ENCODE measurements around the gene GRK4. TPM values are rescaled to one million over a fixed set of nuclear protein-coding genes. Genes with fewer than 3 reads are reported as not detected.

GRK4 gene
- total RNA-seq, 1 donor from 2014 or later: 5.9 TPM

DNA sequence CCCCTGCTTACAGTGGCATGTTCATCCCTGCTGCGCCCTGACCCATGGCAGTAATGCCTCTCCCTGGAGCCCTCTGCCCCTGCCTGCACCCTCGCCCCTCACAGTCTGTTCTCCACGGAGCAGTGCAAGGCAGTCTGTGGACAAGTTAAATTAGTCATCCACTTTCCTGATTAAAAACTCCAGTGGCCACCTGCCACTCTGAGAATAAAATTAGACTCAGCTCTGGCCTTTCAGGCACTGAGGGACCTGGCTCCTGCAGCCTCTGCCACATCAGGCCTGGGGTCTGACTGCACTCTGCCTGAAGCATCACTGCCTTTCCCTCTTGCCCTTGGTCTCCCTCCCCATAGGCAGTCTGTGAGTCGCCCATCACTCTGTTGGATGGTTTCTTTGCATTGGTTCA lies 53.6 kb downstream of the GRK4 start:
- no peak for TF ChIP-seq CTCF (IDR thresholded peaks at IDR 0.05; ENCODE audit: unreplicated experiment)
- H3K27me3 Mint-ChIP-seq (ENCODE audit: unreplicated experiment): peaks cover 4% of the 10 kb centered on the region
- no peak overlapping the region for H3K4me3 Mint-ChIP-seq (ENCODE audit: unreplicated experiment)
- H3K4me1 Mint-ChIP-seq (ENCODE audit: unreplicated experiment): no peaks in the 10 kb centered on the region
- H3K27ac Mint-ChIP-seq (ENCODE audit: unreplicated experiment): no peak overlapping the region
- no peaks in the 10 kb centered on the region for H3K36me3 Mint-ChIP-seq (ENCODE audit: low read depth, unreplicated experiment)
- no peak for DNase-seq (ENCODE audit: low spot score)
- H3K9me3 Mint-ChIP-seq (ENCODE audit: unreplicated experiment): no peaks in the 10 kb centered on the region

- H3K4me3 Mint-ChIP-seq (ENCODE audit: unreplicated experiment): no peak overlapping the region
- TF ChIP-seq CTCF (IDR thresholded peaks at IDR 0.05; ENCODE audit: unreplicated experiment): no peak
- no peaks in the 10 kb centered on the region for H3K9me3 Mint-ChIP-seq (ENCODE audit: unreplicated experiment)
- DNase-seq (ENCODE audit: low spot score): no peak
- peaks cover 4% of the 10 kb centered on the region for H3K27me3 Mint-ChIP-seq (ENCODE audit: unreplicated experiment)
- H3K27ac Mint-ChIP-seq (ENCODE audit: unreplicated experiment): no peak overlapping the region
- H3K4me1 Mint-ChIP-seq (ENCODE audit: unreplicated experiment): no peaks in the 10 kb centered on the region
- H3K36me3 Mint-ChIP-seq (ENCODE audit: low read depth, unreplicated experiment): no peaks in the 10 kb centered on the region
Observed at GRCh38 chr4:3017504-3017903, 54.1 kb downstream of the GRK4 start.

- no peak for DNase-seq (ENCODE audit: low spot score)
- no peaks in the 10 kb centered on the region for H3K9me3 Mint-ChIP-seq (ENCODE audit: unreplicated experiment)
- H3K4me3 Mint-ChIP-seq (ENCODE audit: unreplicated experiment): no peak overlapping the region
- H3K27me3 Mint-ChIP-seq (ENCODE audit: unreplicated experiment): peaks cover 4% of the 10 kb centered on the region
- TF ChIP-seq CTCF (IDR thresholded peaks at IDR 0.05; ENCODE audit: unreplicated experiment): no peak
- H3K36me3 Mint-ChIP-seq (ENCODE audit: low read depth, unreplicated experiment): no peaks in the 10 kb centered on the region
- H3K4me1 Mint-ChIP-seq (ENCODE audit: unreplicated experiment): no peaks in the 10 kb centered on the region
- no peak overlapping the region for H3K27ac Mint-ChIP-seq (ENCODE audit: unreplicated experiment)
Observed at GRCh38 chr4:3019145-3019846, 55.9 kb downstream of the GRK4 start.

DNA sequence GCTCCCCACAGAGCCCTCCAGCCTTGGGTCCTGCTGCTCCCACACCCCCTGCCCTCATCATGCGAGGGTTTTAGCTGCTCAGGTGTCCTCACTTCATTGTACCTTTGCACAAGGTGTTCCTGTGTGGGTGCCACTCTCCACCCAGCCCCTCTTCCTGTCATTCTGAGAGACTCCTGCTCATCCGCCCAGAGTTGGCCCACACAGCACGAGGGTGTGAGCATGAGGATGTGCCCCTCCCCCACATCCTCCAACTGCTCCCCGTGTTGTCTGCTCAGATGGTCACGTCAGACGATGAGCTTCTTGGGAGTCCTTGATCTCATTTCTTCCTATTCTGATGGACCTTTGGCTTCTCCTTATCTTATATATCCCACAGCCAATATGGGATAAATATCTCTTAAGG lies 57.8 kb downstream of the GRK4 start:
- H3K4me1 Mint-ChIP-seq (ENCODE audit: unreplicated experiment): no peaks in the 10 kb centered on the region
- H3K27me3 Mint-ChIP-seq (ENCODE audit: unreplicated experiment): peaks cover 4% of the 10 kb centered on the region
- H3K4me3 Mint-ChIP-seq (ENCODE audit: unreplicated experiment): no peak overlapping the region
- TF ChIP-seq CTCF (IDR thresholded peaks at IDR 0.05; ENCODE audit: unreplicated experiment): no peak
- H3K27ac Mint-ChIP-seq (ENCODE audit: unreplicated experiment): no peak overlapping the region
- DNase-seq (ENCODE audit: low spot score): no peak
- H3K9me3 Mint-ChIP-seq (ENCODE audit: unreplicated experiment): no peaks in the 10 kb centered on the region
- H3K36me3 Mint-ChIP-seq (ENCODE audit: low read depth, unreplicated experiment): no peaks in the 10 kb centered on the region

DNA sequence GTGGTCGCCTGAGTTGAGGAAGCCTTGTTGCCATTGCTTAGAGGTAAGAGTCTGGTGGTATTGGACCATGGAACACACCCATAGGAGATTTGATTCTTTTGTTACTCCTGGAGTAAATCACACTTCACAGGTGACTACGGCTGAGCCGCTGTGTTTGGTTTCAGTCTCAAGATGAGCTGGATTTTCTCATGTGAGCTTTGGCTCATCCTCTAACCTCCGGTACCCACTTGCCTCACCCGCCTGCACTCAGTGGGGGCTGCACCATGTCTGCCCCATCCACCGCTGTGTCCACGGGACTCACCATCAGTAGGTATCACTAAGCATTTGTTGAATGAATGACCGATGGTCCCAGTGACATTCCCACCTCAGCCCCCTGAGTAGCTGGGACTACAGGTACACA lies 58.3 kb downstream of the GRK4 start:
- DNase-seq (ENCODE audit: low spot score): no peak
- no peak overlapping the region for H3K27ac Mint-ChIP-seq (ENCODE audit: unreplicated experiment)
- no peak for TF ChIP-seq CTCF (IDR thresholded peaks at IDR 0.05; ENCODE audit: unreplicated experiment)

More for the DNA sequence above, 58.3 kb downstream of the GRK4 start:
- Mint-ChIP-seq H3K4me3 (ENCODE audit: unreplicated experiment) (no peak overlapping the region), H3K9me3 (ENCODE audit: unreplicated experiment) (no peaks in the 10 kb centered on the region), H3K36me3 (ENCODE audit: low read depth, unreplicated experiment) (no peaks in the 10 kb centered on the region), H3K4me1 (ENCODE audit: unreplicated experiment) (no peaks in the 10 kb centered on the region), H3K27me3 (ENCODE audit: unreplicated experiment) (peaks cover 4% of the 10 kb centered on the region)
